ENCODE measurements around the gene ARID4B. TPM values are rescaled to one million over a fixed set of nuclear protein-coding genes. Genes with fewer than 3 reads are reported as not detected.

The ARID4B gene
- 5.8 and 17.9 TPM in 2 replicates for total RNA-seq

GRCh38 chr1:235327559-235328270 lies at the start of gene ARID4B:
ARID4B (minus strand) TSS chr1:235328179; CDS start chr1:235326919, 1,260 bp downstream.

GRCh38 chr1:235367000-235367908 lies 39.3 kb upstream of the ARID4B start, which contains the start of gene TBCE:
TBCE (plus strand) TSS chr1:235367427; CDS start chr1:235380050, 12,623 bp downstream.

GRCh38 chr1:235328271-235329138 lies 526 bp upstream of the ARID4B start, which contains the start of gene GGPS1:
GGPS1 (plus strand) TSS chr1:235328570; CDS start chr1:235335265, 6,695 bp downstream.

GRCh38 chr1:235160957-235161684 lies 166.9 kb downstream of the ARID4B start, which contains the start of gene RBM34:
RBM34 (minus strand) TSS chr1:235161250; CDS start chr1:235161226, 24 bp downstream.

GRCh38 chr1:235128456-235129328 lies 199.3 kb downstream of the ARID4B start, which contains the start of gene TOMM20:
TOMM20 (minus strand) TSS chr1:235128837; CDS start chr1:235128715, 122 bp downstream.

Other genes starting within 250 kb of the ARID4B start
- gene TOMM20, start 199.3 kb downstream of the ARID4B start, total RNA-seq = 94.6 and 108 TPM in 2 replicates
- 68.1 and 68.9 TPM in 2 replicates for gene RBM34, start 166.9 kb downstream of the ARID4B start, total RNA-seq
- gene GGPS1, start 391 bp upstream of the ARID4B start, total RNA-seq = 33.1 and 35.7 TPM in 2 replicates
- 39.2 and 49.6 TPM in 2 replicates for gene TBCE, start 39.2 kb upstream of the ARID4B start, total RNA-seq
- 23.6 and 25.3 TPM in 2 replicates for gene B3GALNT2, start 176.3 kb upstream of the ARID4B start, total RNA-seq